RWPE1 (cell line): ENCODE data around the gene PRSS50.
"Not testable (repeated sequence)": the region's sequence is repeated elsewhere in the genome, so short reads cannot be mapped to it uniquely, and the experiment has no call there.

ENCODE experiments used
- CTCF ChIA-PET: fragments of 350-600 bp; sonication (Branson Sonifier 250); formaldehyde crosslinking; extraction: SDS; loops from one replicate; lab custom pipeline; 2021; lab: Yijun Ruan, JAX
- POLR2A ChIA-PET: fragments of 400-600 bp; formaldehyde crosslinking; extraction: SDS; loops from one replicate; lab custom pipeline; 2020; ENCODE audit warnings: antibody characterized with exemption; ENCODE audit not compliant: low non-redundant PET; lab: Yijun Ruan, JAX
- DNase-seq: peaks from one replicate; pipeline ENCODE4 v3.0.0; 2012; ENCODE audit warnings: low spot score
- H3K27ac ChIP-seq: fragments of 450-650 bp; 2 replicates; pipeline ENCODE4 v1.5.1; 2017
- CTCF ChIP-seq: fragments of 450-650 bp; conservative IDR thresholded peaks from 2 replicates; pipeline ENCODE4 v1.5.1; 2017; ENCODE audit warnings: low read depth, mild to moderate bottlenecking

The PRSS50 gene

GRCh38 chr3:46750555-46751038 lies 32.9 kb upstream of the PRSS50 start:
- no peak for DNase-seq
- no peak overlapping the region for H3K27ac ChIP-seq
- CTCF ChIA-PET: no interaction called here
- TF ChIP-seq CTCF: no peak
- POLR2A ChIA-PET: no interaction called here

DNA sequence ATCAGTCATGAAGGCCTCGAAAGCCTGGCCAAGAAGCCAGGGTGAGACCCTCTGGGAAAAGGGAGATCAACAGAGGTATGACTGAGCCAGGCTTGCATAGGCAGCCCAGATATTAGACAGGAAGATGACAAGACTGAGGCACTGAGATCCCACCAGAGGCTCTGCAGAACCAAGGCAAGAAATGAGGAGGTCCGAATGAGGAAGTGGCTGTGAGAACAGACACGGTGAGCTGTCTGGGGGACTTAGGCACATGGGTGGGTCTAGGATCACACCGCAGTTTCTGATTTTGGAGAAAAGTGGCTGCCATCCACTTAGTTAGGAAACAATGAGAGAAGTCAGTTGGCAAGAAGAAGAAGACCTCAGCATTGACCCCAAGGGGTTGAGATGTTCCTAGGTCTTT lies 31.5 kb upstream of the PRSS50 start:
- CTCF ChIA-PET: no interaction called here
- TF ChIP-seq CTCF: no peak
- POLR2A ChIA-PET: no interaction called here
- no peak overlapping the region for H3K27ac ChIP-seq
- no peak for DNase-seq

- DNase-seq: no peak
- H3K27ac ChIP-seq: no peak overlapping the region
- CTCF ChIA-PET: no interaction called here
- TF ChIP-seq CTCF: no peak
- POLR2A ChIA-PET: no interaction called here
Measured at GRCh38 chr3:46748170-46748569, 30.5 kb upstream of the PRSS50 start.

DNA sequence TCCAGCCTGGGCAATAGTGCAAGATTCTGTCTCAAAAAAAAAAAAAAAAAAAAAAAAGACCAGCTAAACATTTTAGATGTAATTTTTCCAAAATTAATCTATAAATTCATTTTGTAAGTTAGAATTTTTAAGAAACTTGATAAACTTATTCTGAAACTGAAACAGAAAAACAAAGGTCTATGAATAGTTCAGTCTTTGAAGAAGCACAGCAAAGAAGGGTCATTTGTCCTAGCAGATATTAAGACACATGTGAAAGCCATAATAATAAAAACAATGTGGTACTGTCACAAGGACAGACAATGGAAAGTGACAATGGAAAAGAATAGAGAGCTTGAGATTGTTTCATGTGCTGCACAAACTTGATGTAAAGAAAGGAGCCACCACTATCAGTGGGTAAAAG lies 29.0 kb upstream of the PRSS50 start:
- CTCF ChIA-PET: interaction anchor here (0.6 to 0.7 kb wide), 2 partner anchors 19 to 34 kb away, joined by 3 read pairs; no protein-coding TSS in a partner anchor
- POLR2A ChIA-PET: no interaction called here
- H3K27ac ChIP-seq: no peak overlapping the region
- no peak for TF ChIP-seq CTCF
- no peak for DNase-seq

DNA sequence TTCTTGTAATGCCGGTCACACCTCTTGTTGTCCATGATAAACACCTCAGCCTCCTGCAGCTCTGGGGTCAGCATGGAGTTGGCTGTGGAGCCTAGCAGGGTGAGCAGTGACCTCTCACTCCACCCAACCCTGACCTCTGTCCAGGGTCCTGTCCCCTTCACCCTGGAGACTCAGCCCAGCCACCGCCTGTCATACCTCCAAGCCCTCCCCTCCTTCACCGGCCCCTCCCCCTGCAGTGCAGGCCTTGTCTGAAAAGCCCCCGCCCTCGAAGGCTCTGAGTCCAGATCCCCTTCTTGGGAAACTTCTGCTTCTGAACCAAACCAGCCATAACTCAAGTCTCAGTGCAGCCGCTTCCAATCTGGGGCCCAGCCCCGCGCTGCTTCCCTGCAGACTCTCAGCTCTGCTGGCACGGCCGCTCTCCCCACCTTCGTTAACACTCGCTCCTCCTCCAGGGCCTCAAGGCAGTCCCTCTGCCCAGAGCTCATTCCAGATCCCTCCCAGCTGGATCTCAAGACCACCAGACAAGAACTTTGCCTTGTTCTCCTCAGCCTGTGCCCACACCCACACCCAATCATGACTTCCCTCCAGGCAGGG lies 25.4 kb upstream of the PRSS50 start:
- DNase-seq: no peak
- no peak for TF ChIP-seq CTCF
- H3K27ac ChIP-seq: no peak overlapping the region
- ChIA-PET POLR2A (no interaction called here), CTCF (no interaction called here)

DNA sequence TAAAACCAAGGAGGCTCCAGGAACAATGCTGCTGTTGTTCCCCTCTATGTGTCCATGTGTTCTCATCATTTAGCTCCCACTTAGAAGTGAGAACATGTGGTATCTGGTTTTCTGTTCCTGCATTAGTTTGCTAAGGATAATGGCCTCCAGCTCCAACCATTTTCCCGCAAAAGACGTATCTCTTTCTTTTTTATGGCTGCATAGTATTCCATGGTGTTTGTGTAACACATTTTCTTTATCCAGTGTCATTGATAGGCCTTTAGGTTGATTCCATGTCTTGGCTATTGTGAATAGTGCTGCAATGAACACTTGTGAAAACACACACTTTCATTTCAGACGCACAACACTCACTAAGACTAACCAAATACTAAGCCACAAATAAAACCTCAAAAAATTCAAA lies 21.9 kb upstream of the PRSS50 start:
- CTCF ChIA-PET, H3K27ac ChIP-seq, DNase-seq, POLR2A ChIA-PET: not testable (repeated sequence)

GRCh38 chr3:46737329-46737731 lies 19.7 kb upstream of the PRSS50 start:
- no peak for TF ChIP-seq CTCF
- DNase-seq: no peak
- ChIA-PET POLR2A (no interaction called here), CTCF (no interaction called here)
- H3K27ac ChIP-seq: no peak overlapping the region
